ENCODE results near the gene PLCB4.

Gene PLCB4

DNA sequence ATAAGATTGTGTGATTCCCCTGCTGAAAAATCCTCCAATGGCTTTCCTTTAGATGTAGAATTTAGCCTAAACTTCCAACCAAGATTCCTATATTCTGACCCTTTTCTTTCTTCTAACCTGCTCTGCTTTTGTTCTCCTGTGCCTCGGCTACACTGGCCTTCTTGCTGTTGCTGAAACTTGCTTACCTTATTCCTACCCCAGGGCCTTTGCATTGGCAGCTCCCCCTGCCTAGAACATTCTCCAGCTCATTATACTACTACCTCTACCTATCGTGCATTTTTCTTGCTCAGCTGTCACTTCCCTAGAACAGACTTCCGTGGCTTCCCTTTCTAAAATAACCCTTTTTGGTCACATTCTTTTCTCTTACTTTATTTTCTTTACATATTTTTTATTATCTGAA lies 48.7 kb downstream of the PLCB4 start:
- DNase-seq (ENCODE audit: low read depth), result no peak
- no peak overlapping the region for H3K4me3 ChIP-seq (ENCODE audit: low read depth, low read length)
- no peak for TF ChIP-seq CTCF (IDR thresholded peaks at IDR 0.05; ENCODE audit: low read depth, low read length, missing control alignments)
- in situ Hi-C loops (cut with HindIII; ENCODE audit: low sequenced_read_pairs), result no loop called here

- no peak for TF ChIP-seq CTCF (IDR thresholded peaks at IDR 0.05; ENCODE audit: low read depth, low read length, missing control alignments)
- no peak for DNase-seq (ENCODE audit: low read depth)
- H3K4me3 ChIP-seq (ENCODE audit: low read depth, low read length), result no peak overlapping the region
- in situ Hi-C loops (cut with HindIII; ENCODE audit: low sequenced_read_pairs), result no loop called here
Measured at GRCh38 chr20:9119776-9120175, 50.9 kb downstream of the PLCB4 start.

- DNase-seq (ENCODE audit: low read depth), result no peak
- no peak for TF ChIP-seq CTCF (IDR thresholded peaks at IDR 0.05; ENCODE audit: low read depth, low read length, missing control alignments)
- in situ Hi-C loops (cut with HindIII; ENCODE audit: low sequenced_read_pairs), result no loop called here
- no peak overlapping the region for H3K4me3 ChIP-seq (ENCODE audit: low read depth, low read length)
Measured at GRCh38 chr20:9121211-9121610, 52.3 kb downstream of the PLCB4 start.

- in situ Hi-C loops (cut with HindIII; ENCODE audit: low sequenced_read_pairs), result no loop called here
- no peak for DNase-seq (ENCODE audit: low read depth)
- TF ChIP-seq CTCF (IDR thresholded peaks at IDR 0.05; ENCODE audit: low read depth, low read length, missing control alignments), result no peak
- no peak overlapping the region for H3K4me3 ChIP-seq (ENCODE audit: low read depth, low read length)
Measured at GRCh38 chr20:9122571-9122970, 53.7 kb downstream of the PLCB4 start.

- DNase-seq (ENCODE audit: low read depth), result no peak
- TF ChIP-seq CTCF (IDR thresholded peaks at IDR 0.05; ENCODE audit: low read depth, low read length, missing control alignments), result no peak
- no peak overlapping the region for H3K4me3 ChIP-seq (ENCODE audit: low read depth, low read length)
- in situ Hi-C loops (cut with HindIII; ENCODE audit: low sequenced_read_pairs), result no loop called here
Measured at GRCh38 chr20:9126527-9126926, 57.6 kb downstream of the PLCB4 start.

DNA sequence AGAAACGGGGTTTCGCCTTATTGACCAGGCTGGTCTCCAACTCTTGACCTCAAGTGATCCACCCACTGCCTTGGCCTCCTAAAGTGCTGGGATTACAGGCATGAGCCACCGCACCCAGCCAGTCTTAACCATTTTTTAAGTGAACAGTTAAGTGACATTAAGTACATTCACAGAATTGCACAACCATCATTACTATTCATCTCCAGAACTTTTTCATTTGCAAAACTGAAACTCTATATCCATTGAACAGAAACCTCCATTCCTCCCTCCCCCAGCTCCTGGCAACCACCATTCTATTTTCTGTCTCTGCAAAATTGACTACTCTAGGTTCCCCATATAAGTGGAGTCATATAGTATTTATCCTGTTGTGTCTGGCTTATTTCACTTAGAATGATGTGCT lies 59.7 kb downstream of the PLCB4 start:
- no peak overlapping the region for H3K4me3 ChIP-seq (ENCODE audit: low read depth, low read length)
- no peak for DNase-seq (ENCODE audit: low read depth)
- no peak for TF ChIP-seq CTCF (IDR thresholded peaks at IDR 0.05; ENCODE audit: low read depth, low read length, missing control alignments)
- in situ Hi-C loops (cut with HindIII; ENCODE audit: low sequenced_read_pairs), result no loop called here

DNA sequence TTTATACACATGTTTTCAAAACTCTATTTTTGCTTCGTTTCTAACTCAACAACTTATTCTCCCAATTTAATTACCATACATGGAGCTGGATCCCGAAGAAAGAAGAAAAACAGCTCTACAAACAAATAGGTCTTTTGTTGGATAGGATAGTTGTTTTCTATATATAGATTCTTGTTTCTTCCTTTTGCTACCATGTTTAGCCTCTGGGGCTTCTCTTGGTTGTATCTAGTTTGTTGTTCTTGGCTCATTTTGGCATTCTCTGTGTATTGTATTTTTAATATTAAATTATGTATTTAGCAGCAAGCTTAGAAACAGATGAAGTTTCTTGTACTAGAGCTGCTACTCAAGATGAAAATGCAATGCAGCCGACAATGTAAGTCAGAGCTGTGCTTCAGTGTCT lies 60.9 kb downstream of the PLCB4 start:
- in situ Hi-C loops (cut with HindIII; ENCODE audit: low sequenced_read_pairs), result no loop called here
- H3K4me3 ChIP-seq (ENCODE audit: low read depth, low read length), result no peak overlapping the region
- DNase-seq (ENCODE audit: low read depth), result no peak
- no peak for TF ChIP-seq CTCF (IDR thresholded peaks at IDR 0.05; ENCODE audit: low read depth, low read length, missing control alignments)

Data from astrocyte of the cerebellum (primary cell).